OCI-LY1 (cell line): Measurements from ENCODE around the gene ZFP3.

Source experiments
- H2AFZ ChIP-seq: fragments of 200-600 bp; sonication (generic), shearing (Covaris generic); 2 replicates; pipeline ENCODE4 v1.6.0; 2014; ENCODE audit warnings: antibody characterized with exemption, mild to moderate bottlenecking, low read length
- H3F3A ChIP-seq: fragments of 200-600 bp; sonication (generic), shearing (Covaris generic); 2 replicates; pipeline ENCODE4 v1.6.0; 2014; ENCODE audit warnings: mild to moderate bottlenecking, antibody characterized with exemption, low read length, moderate library complexity; ENCODE audit not compliant: insufficient read depth
- H3K27ac ChIP-seq: fragments of 200-600 bp; sonication (generic); 2 replicates; pipeline ENCODE4 v1.5.1; 2014; ENCODE audit warnings: low read length, mixed run types, mild to moderate bottlenecking, low read depth; ENCODE audit not compliant: poor library complexity, severe bottlenecking
- H3K27me3 ChIP-seq: fragments of 200-600 bp; sonication (generic); 2 replicates; pipeline ENCODE4 v1.6.0; 2014; ENCODE audit warnings: antibody characterized with exemption, mild to moderate bottlenecking, low read length, moderate library complexity; ENCODE audit not compliant: insufficient read depth
- H3K36me3 ChIP-seq: fragments of 200-600 bp; sonication (generic); 2 replicates; pipeline ENCODE4 v1.6.1; 2014; ENCODE audit warnings: mild to moderate bottlenecking, antibody characterized with exemption, low read length, moderate library complexity, mixed read lengths; ENCODE audit not compliant: insufficient read depth
- H3K4me1 ChIP-seq: fragments of 200-600 bp; sonication (generic); 2 replicates; pipeline ENCODE4 v1.5.1; 2014; ENCODE audit warnings: mild to moderate bottlenecking, low read length, moderate library complexity; ENCODE audit not compliant: insufficient read depth, severe bottlenecking
- H3K4me2 ChIP-seq: fragments of 200-600 bp; sonication (generic), shearing (Covaris generic); 2 replicates; pipeline ENCODE4 v1.6.1; 2014; ENCODE audit warnings: low read length
- H3K4me3 ChIP-seq: fragments of 200-600 bp; sonication (generic); 2 replicates; pipeline ENCODE4 v1.5.1; 2014; ENCODE audit warnings: low read length, low read depth, mild to moderate bottlenecking, mixed read lengths; ENCODE audit not compliant: poor library complexity, severe bottlenecking
- H3K79me2 ChIP-seq: fragments of 200-600 bp; shearing (Covaris generic); 2 replicates; pipeline ENCODE4 v1.6.1; 2016; ENCODE audit warnings: mixed run types, low read length, mixed read lengths; ENCODE audit not compliant: insufficient read depth
- H3K9ac ChIP-seq: fragments of 200-600 bp; sonication (generic), shearing (Covaris generic); 2 replicates; pipeline ENCODE4 v1.6.1; 2014; ENCODE audit warnings: mild to moderate bottlenecking, low read length, mixed read lengths
- H3K9me2 ChIP-seq: fragments of 200-600 bp; sonication (generic), shearing (Covaris generic); 2 replicates; pipeline ENCODE4 v1.6.1; 2014; ENCODE audit warnings: low read depth, mild to moderate bottlenecking, low read length, mixed read lengths
- H3K9me3 ChIP-seq: fragments of 200-600 bp; shearing (Covaris generic); 2 replicates; pipeline ENCODE4 v1.6.1; 2014; ENCODE audit warnings: low read length, mixed read lengths
- H4K20me1 ChIP-seq: fragments of 200-600 bp; sonication (generic), shearing (Covaris generic); 2 replicates; pipeline ENCODE4 v1.6.0; 2016; ENCODE audit warnings: mild to moderate bottlenecking, low read length; ENCODE audit not compliant: insufficient read depth
- CTCF ChIP-seq: fragments of 200-600 bp; sonication (generic), shearing (Covaris generic); IDR thresholded peaks from 2 replicates; pipeline ENCODE4 v1.5.1; 2017; ENCODE audit warnings: mild to moderate bottlenecking, antibody characterized with exemption, low read length, moderate library complexity, mixed read lengths
- EZH2 ChIP-seq: fragments of 200-600 bp; sonication (generic), shearing (Covaris generic); IDR thresholded peaks from 2 replicates; pipeline ENCODE4 v1.8.0; 2017; ENCODE audit warnings: borderline replicate concordance, mixed run types, mild to moderate bottlenecking, antibody characterized with exemption, low read length, moderate library complexity, mixed read lengths

Gene ZFP3

GRCh38 chr17:5043524-5043923, 34.7 kb upstream of the ZFP3 start:
- Histone ChIP-seq H3K9me2 (no peaks in the 10 kb centered on the region), H3K4me3 (no peak overlapping the region), H3K4me2 (no peak overlapping the region), H3K4me1 (no peaks in the 10 kb centered on the region), H2AFZ (no peak overlapping the region), H4K20me1 (no peaks in the 10 kb centered on the region), H3K27me3 (no peaks in the 10 kb centered on the region), H3K9ac (no peak overlapping the region), H3K36me3 (no peaks in the 10 kb centered on the region), H3K9me3 (no peaks in the 10 kb centered on the region), H3K79me2 (no peaks in the 10 kb centered on the region), H3K27ac (no peak overlapping the region), H3F3A (no peaks in the 10 kb centered on the region)
- TF ChIP-seq CTCF: peak; percentile 9; the same call in 1 of the 2 replicates
- no peak for TF ChIP-seq EZH2

GRCh38 chr17:5044630-5045029, 33.6 kb upstream of the ZFP3 start:
- no peak overlapping the region for H2AFZ ChIP-seq
- no peaks in the 10 kb centered on the region for H3K9me3 ChIP-seq
- H3K27me3 ChIP-seq: no peaks in the 10 kb centered on the region
- H3K79me2 ChIP-seq: no peaks in the 10 kb centered on the region
- H3K9ac ChIP-seq: no peak overlapping the region
- H3K27ac ChIP-seq: no peak overlapping the region
- H3K4me3 ChIP-seq: no peak overlapping the region
- peaks cover 7% of the 10 kb centered on the region for H3K4me1 ChIP-seq
- no peaks in the 10 kb centered on the region for H3F3A ChIP-seq
- TF ChIP-seq EZH2: no peak
- no peak for TF ChIP-seq CTCF
- H4K20me1 ChIP-seq: no peaks in the 10 kb centered on the region
- H3K4me2 ChIP-seq: no peak overlapping the region
- no peaks in the 10 kb centered on the region for H3K36me3 ChIP-seq
- no peaks in the 10 kb centered on the region for H3K9me2 ChIP-seq

GRCh38 chr17:5045496-5045895, 32.8 kb upstream of the ZFP3 start:
- H3K79me2 ChIP-seq: no peaks in the 10 kb centered on the region
- H3K9me2 ChIP-seq: no peaks in the 10 kb centered on the region
- TF ChIP-seq EZH2: no peak
- TF ChIP-seq CTCF: no peak
- H2AFZ ChIP-seq: no peak overlapping the region
- no peak overlapping the region for H3K4me2 ChIP-seq
- H3K9ac ChIP-seq: no peak overlapping the region
- H3K36me3 ChIP-seq: no peaks in the 10 kb centered on the region
- H3K4me1 ChIP-seq: peaks cover 9% of the 10 kb centered on the region
- H4K20me1 ChIP-seq: no peaks in the 10 kb centered on the region
- no peak overlapping the region for H3K4me3 ChIP-seq
- H3K9me3 ChIP-seq: no peaks in the 10 kb centered on the region
- no peaks in the 10 kb centered on the region for H3K27me3 ChIP-seq
- no peaks in the 10 kb centered on the region for H3F3A ChIP-seq
- H3K27ac ChIP-seq: no peak overlapping the region
